ENCODE results near the gene RAD50.

Gene RAD50

GRCh38 chr5:132684491-132684890 is 127.7 kb downstream of the RAD50 start:
- no peak for TF ChIP-seq CTCF (IDR thresholded peaks at IDR 0.05; ENCODE audit: borderline replicate concordance, control extremely low read depth, extremely low read depth, insufficient read depth, missing control alignments)
- in situ Hi-C loops (cut with MboI; ENCODE audit: low sequenced_read_pairs, unreplicated experiment) = no loop called here
- DNase-seq (ENCODE audit: low spot score) = no peak

- no peak for DNase-seq (ENCODE audit: low spot score)
- in situ Hi-C loops (cut with MboI; ENCODE audit: low sequenced_read_pairs, unreplicated experiment) = no loop called here
- TF ChIP-seq CTCF (IDR thresholded peaks at IDR 0.05; ENCODE audit: borderline replicate concordance, control extremely low read depth, extremely low read depth, insufficient read depth, missing control alignments) = no peak
These were observed 128.3 kb downstream of the RAD50 start for GRCh38 chr5:132684922-132685720.

GRCh38 chr5:132686193-132686592 is 129.4 kb downstream of the RAD50 start:
- DNase-seq (ENCODE audit: low spot score) = no peak
- TF ChIP-seq CTCF (IDR thresholded peaks at IDR 0.05; ENCODE audit: borderline replicate concordance, control extremely low read depth, extremely low read depth, insufficient read depth, missing control alignments) = no peak
- in situ Hi-C loops (cut with MboI; ENCODE audit: low sequenced_read_pairs, unreplicated experiment) = no loop called here

GRCh38 chr5:132687995-132688394 is 131.2 kb downstream of the RAD50 start:
- no peak for DNase-seq (ENCODE audit: low spot score)
- no peak for TF ChIP-seq CTCF (IDR thresholded peaks at IDR 0.05; ENCODE audit: borderline replicate concordance, control extremely low read depth, extremely low read depth, insufficient read depth, missing control alignments)
- in situ Hi-C loops (cut with MboI; ENCODE audit: low sequenced_read_pairs, unreplicated experiment) = no loop called here

GRCh38 chr5:132688536-132689339 is 132.0 kb downstream of the RAD50 start:
- in situ Hi-C loops (cut with MboI; ENCODE audit: low sequenced_read_pairs, unreplicated experiment) = no loop called here
- no peak for TF ChIP-seq CTCF (IDR thresholded peaks at IDR 0.05; ENCODE audit: borderline replicate concordance, control extremely low read depth, extremely low read depth, insufficient read depth, missing control alignments)
- DNase-seq (ENCODE audit: low spot score) = no peak

GRCh38 chr5:132689513-132689912 is 132.7 kb downstream of the RAD50 start:
- in situ Hi-C loops (cut with MboI; ENCODE audit: low sequenced_read_pairs, unreplicated experiment) = no loop called here

More at GRCh38 chr5:132689513-132689912, 132.7 kb downstream of the RAD50 start:
- TF ChIP-seq CTCF (IDR thresholded peaks at IDR 0.05; ENCODE audit: borderline replicate concordance, control extremely low read depth, extremely low read depth, insufficient read depth, missing control alignments) = no peak
- DNase-seq (ENCODE audit: low spot score) = no peak
